Choroid plexus epithelial cell (primary cell): ENCODE measurements around the gene FAM184A.

Experiments used
- DNase-seq: peaks from one replicate; pipeline ENCODE4 v3.0.0-alpha.2; 2010; ENCODE audit warnings: low read depth
- H3K4me3 ChIP-seq: 2 replicates; pipeline ENCODE4 v1.5.1; 2011; ENCODE audit warnings: low read depth, mild to moderate bottlenecking, control low read depth, low read length, moderate library complexity
- CTCF ChIP-seq: conservative IDR thresholded peaks from 2 replicates; pipeline ENCODE4 v1.5.1; 2011; ENCODE audit warnings: low read depth, mild to moderate bottlenecking, control low read depth, inconsistent platforms, low read length, moderate library complexity

The FAM184A gene

GRCh38 chr6:118945217-118945616 lies 133.2 kb downstream of the FAM184A start:
- no peak for TF ChIP-seq CTCF
- no peak overlapping the region for H3K4me3 ChIP-seq
- DNase-seq = no peak

GRCh38 chr6:118940770-118941169 lies 137.7 kb downstream of the FAM184A start:
- no peak for DNase-seq
- no peak for TF ChIP-seq CTCF
- H3K4me3 ChIP-seq = no peak overlapping the region

GRCh38 chr6:118939683-118940082 lies 138.8 kb downstream of the FAM184A start:
- no peak overlapping the region for H3K4me3 ChIP-seq
- no peak for TF ChIP-seq CTCF
- no peak for DNase-seq

- TF ChIP-seq CTCF = no peak
- H3K4me3 ChIP-seq = no peak overlapping the region
- DNase-seq = no peak
Observed at GRCh38 chr6:118935978-118936703, 142.3 kb downstream of the FAM184A start.

GRCh38 chr6:118935331-118935668 lies 143.2 kb downstream of the FAM184A start:
- no peak for TF ChIP-seq CTCF
- no peak for DNase-seq
- H3K4me3 ChIP-seq = peak overlapping the region; percentile 82

GRCh38 chr6:118934461-118935330 lies 143.8 kb downstream of the FAM184A start, which contains the start of gene MCM9:
Gene MCM9, minus strand, starts transcription at chr6:118935159. Its CDS starts 3,436 bp downstream, at chr6:118931723.
- DNase-seq = peak; percentile 86
- H3K4me3 ChIP-seq = peak within 1 kb of the TSS; percentile 82
- TF ChIP-seq CTCF = no peak
